GM12878 (cell line): ENCODE results near the gene ZDHHC21. TPM values are rescaled to one million over a fixed set of nuclear protein-coding genes. Genes with fewer than 3 reads are reported as not detected.

Experiments
- ATAC-seq: fragments of 200-7000 bp; cut with Tn5 transposase; 3 replicates; pipeline ENCODE4 v1.9.1; 2020; ENCODE audit warnings: mild to moderate bottlenecking, moderate library complexity
- BruUV-seq: library from RNA; stranded (reverse); fragments of 400-500 nt; replicated peaks from 2 replicates; lab custom pipeline; 2021; lab: Mats Ljungman, UMichigan
- CTCF ChIA-PET: fragments of 300-600 bp; sonication (Branson Sonifier 250); formaldehyde crosslinking; extraction: SDS; loops from one replicate; lab custom pipeline; 2021; ENCODE audit warnings: inconsistent platforms; lab: Yijun Ruan, JAX
- POLR2A ChIA-PET: fragments of 350-600 bp; formaldehyde crosslinking; extraction: SDS; loops from one replicate; lab custom pipeline; 2021; ENCODE audit warnings: inconsistent platforms; lab: Charles Lee
- RAD21 ChIA-PET: fragments of 300-600 bp; sonication (Branson Sonifier 250); formaldehyde crosslinking; loops from one replicate; lab custom pipeline; 2023; ENCODE audit warnings: antibody characterized with exemption; ENCODE audit not compliant: unreplicated experiment; lab: Charles Lee
- SMC1A ChIA-PET: fragments of 300-600 bp; sonication (Branson Sonifier 250); formaldehyde crosslinking; loops from one replicate; lab custom pipeline; 2023; ENCODE audit not compliant: unreplicated experiment, uncharacterized antibody; lab: Charles Lee
- DNase-seq: peaks from one replicate; pipeline ENCODE4 v3.0.0-alpha.2; 2011; ENCODE audit warnings: low read depth, low spot score
- FAIRE-seq: peaks from 3 replicates; lab custom pipeline; 2011; peaks lifted over from hg19 to GRCh38; lab: Jason Lieb, UNC
- H2AFZ ChIP-seq: 2 replicates; pipeline ENCODE4 v1.6.0; 2011; ENCODE audit warnings: low read depth, low read length, control low read depth; ENCODE audit not compliant: control insufficient read depth
- H3K27ac ChIP-seq: 2 replicates; pipeline ENCODE4 v1.5.1; 2011; ENCODE audit warnings: control low read depth; ENCODE audit not compliant: control insufficient read depth, insufficient read depth
- H3K27me3 ChIP-seq, 2 experiments: replicated peaks in 1 of 2; 2 replicates each; pipeline versions ENCODE4 v1.6.0 to v1.6.1; 2011; ENCODE audit warnings: low read length in 1 of 2; ENCODE audit not compliant: control insufficient read depth in 2 of 2, insufficient read depth in 2 of 2
- H3K36me3 ChIP-seq, 2 experiments: 2 replicates each; pipeline ENCODE4 v1.5.1; 2011; ENCODE audit warnings: low read length in 1 of 2; ENCODE audit not compliant: control insufficient read depth in 2 of 2, insufficient read depth in 2 of 2
- H3K4me1 ChIP-seq: 2 replicates; pipeline ENCODE4 v1.6.1; 2011; ENCODE audit warnings: mild to moderate bottlenecking, low read length, moderate library complexity, mixed read lengths; ENCODE audit not compliant: control insufficient read depth, insufficient read depth
- H3K4me2 ChIP-seq: 2 replicates; pipeline ENCODE4 v1.6.0; 2011; ENCODE audit warnings: control low read depth; ENCODE audit not compliant: control insufficient read depth, insufficient read depth
- H3K4me3 ChIP-seq: fragments of 200-600 bp; sonication (generic); 2 replicates; pipeline ENCODE4 v1.5.1; 2016
- H3K79me2 ChIP-seq: 2 replicates; pipeline ENCODE4 v1.6.0; 2011; ENCODE audit warnings: low read length; ENCODE audit not compliant: control insufficient read depth, insufficient read depth
- H3K9ac ChIP-seq: 2 replicates; pipeline ENCODE4 v1.8.0; 2011; ENCODE audit warnings: low read length, control low read depth, mixed read lengths; ENCODE audit not compliant: control insufficient read depth, insufficient read depth
- H3K9me3 ChIP-seq: replicated peaks from 3 replicates; pipeline ENCODE4 v1.5.1; 2011; ENCODE audit warnings: mild to moderate bottlenecking, low read length; ENCODE audit not compliant: control insufficient read depth, insufficient read depth
- H4K20me1 ChIP-seq: 2 replicates; pipeline ENCODE4 v1.6.0; 2011; ENCODE audit not compliant: control insufficient read depth, insufficient read depth
- ATF7 ChIP-seq: fragments of 450-650 bp; IDR thresholded peaks from 2 replicates; pipeline ENCODE4 v1.6.1; 2016; ENCODE audit warnings: low read depth, mild to moderate bottlenecking
- EGR1 ChIP-seq, 2 experiments: IDR thresholded peaks; 1 replicate in 1 of 2; 2 replicates in 1 of 2; pipeline ENCODE4 v1.6.1; 2011 to 2012; ENCODE audit warnings: low read depth in 2 of 2, low read length in 2 of 2, borderline replicate concordance in 1 of 2, mild to moderate bottlenecking in 1 of 2, moderate library complexity in 1 of 2
- ETV6 ChIP-seq, 2 experiments: fragments of 450-650 bp in 1 of 2; IDR thresholded peaks in 1 of 2; conservative IDR thresholded peaks in 1 of 2; 2 replicates each; pipeline ENCODE4 v1.6.1; 2014; ENCODE audit warnings: antibody characterized with exemption in 1 of 2, borderline replicate concordance in 1 of 2, low read depth in 1 of 2, mild to moderate bottlenecking in 1 of 2, moderate library complexity in 1 of 2
- IRF4 ChIP-seq: IDR thresholded peaks from 2 replicates; pipeline ENCODE4 v1.6.1; 2011; ENCODE audit warnings: low read depth, low read length
- POU2F2 ChIP-seq: IDR thresholded peaks from 3 replicates; pipeline ENCODE4 v1.6.1; 2011; ENCODE audit warnings: low read depth, mild to moderate bottlenecking, low read length, borderline replicate concordance
- RBBP5 ChIP-seq: fragments of 200-600 bp; sonication (generic); conservative IDR thresholded peaks from 2 replicates; pipeline ENCODE4 v1.6.1; 2016
- RFX5 ChIP-seq: IDR thresholded peaks from 2 replicates; pipeline ENCODE4 v1.6.1; 2011; ENCODE audit warnings: low read depth, low read length, improper control_type of control experiment
- SIN3A ChIP-seq: IDR thresholded peaks from 2 replicates; pipeline ENCODE4 v1.6.1; 2012; ENCODE audit warnings: low read depth, low read length, improper control_type of control experiment
- SREBF2 ChIP-seq: IDR thresholded peaks from 2 replicates; pipeline ENCODE4 v1.6.1; 2012; ENCODE audit warnings: mild to moderate bottlenecking, low read length
- WGBS: methylation state at CpG from one replicate; pipeline ENCODE4 v1.1.6; 2016; ENCODE audit warnings: low lambda C conversion rate; ENCODE audit not compliant: insufficient replicate concordance, insufficient coverage; ENCODE audit errors: missing lambda C conversion rate; 5-methylcytosine and 5-hydroxymethylcytosine counted together
- in situ Hi-C: fragments of 300-500 bp; cut with MboI; formaldehyde crosslinking; loops from 9 replicates; pipeline ENCODE4 v1.14.3; 2018; ENCODE audit warnings: mixed read lengths
- intact Hi-C: fragments of 100-400 bp; cut with micrococcal nuclease; formaldehyde crosslinking; loops from one replicate; pipeline ENCODE4 v1.14.2; 2022; ENCODE audit not compliant: unreplicated experiment
- polyA plus RNA-seq, 11 experiments: library from polyadenylated mRNA; depleted of rRNA in 4 of 11; unstranded in 6 of 11; stranded (reverse) in 5 of 11; fragments of >200 nt; fragmentation: Nextera tagmentation in 4 of 11; fragmentation: Illumina TruSeq in 1 of 11; extraction: Ambion mirVana in 4 of 11; extraction: Trizol in 1 of 11; gene quantifications; 1 replicate in 1 of 11; 2 replicates in 10 of 11; pipeline versions ENCODE4 v1.2.1 to v1.2.3, GENCODE V29; 2011 to 2016; ENCODE audit warnings: inconsistent platforms in 2 of 11, missing spikeins in 2 of 11, low read depth in 1 of 11
- total RNA-seq, 4 experiments: library from RNA; depleted of rRNA in 3 of 4; stranded (reverse); fragments of >200 nt in 3 of 4; fragmentation: Illumina TruSeq in 1 of 4; extraction: Trizol in 1 of 4; gene quantifications; 2 replicates each; pipeline versions ENCODE4 v1.2.1 to v1.2.3, GENCODE V29; 2013 to 2021
- TF ChIP-seq, protein P1 (sequence below): fragments of 450-650 bp; formaldehyde crosslinking; IDR thresholded peaks from 2 replicates; pipeline ENCODE4 v1.4.0; 2022; ENCODE audit warnings: mild to moderate bottlenecking, moderate library complexity
- TF ChIP-seq, protein P2 (sequence below): IDR thresholded peaks from 2 replicates; pipeline ENCODE4 v1.6.1; 2011; ENCODE audit warnings: mild to moderate bottlenecking, low read depth, low read length, moderate library complexity; ENCODE audit not compliant: insufficient replicate concordance

ZDHHC21 gene
- total and polyA plus RNA-seq, 10 of the 15 experiments (the other 5 are each of a cell fraction or from before 2014, with no cell fraction given): 2.6 to 14.6 (median 9.1) TPM

DNA sequence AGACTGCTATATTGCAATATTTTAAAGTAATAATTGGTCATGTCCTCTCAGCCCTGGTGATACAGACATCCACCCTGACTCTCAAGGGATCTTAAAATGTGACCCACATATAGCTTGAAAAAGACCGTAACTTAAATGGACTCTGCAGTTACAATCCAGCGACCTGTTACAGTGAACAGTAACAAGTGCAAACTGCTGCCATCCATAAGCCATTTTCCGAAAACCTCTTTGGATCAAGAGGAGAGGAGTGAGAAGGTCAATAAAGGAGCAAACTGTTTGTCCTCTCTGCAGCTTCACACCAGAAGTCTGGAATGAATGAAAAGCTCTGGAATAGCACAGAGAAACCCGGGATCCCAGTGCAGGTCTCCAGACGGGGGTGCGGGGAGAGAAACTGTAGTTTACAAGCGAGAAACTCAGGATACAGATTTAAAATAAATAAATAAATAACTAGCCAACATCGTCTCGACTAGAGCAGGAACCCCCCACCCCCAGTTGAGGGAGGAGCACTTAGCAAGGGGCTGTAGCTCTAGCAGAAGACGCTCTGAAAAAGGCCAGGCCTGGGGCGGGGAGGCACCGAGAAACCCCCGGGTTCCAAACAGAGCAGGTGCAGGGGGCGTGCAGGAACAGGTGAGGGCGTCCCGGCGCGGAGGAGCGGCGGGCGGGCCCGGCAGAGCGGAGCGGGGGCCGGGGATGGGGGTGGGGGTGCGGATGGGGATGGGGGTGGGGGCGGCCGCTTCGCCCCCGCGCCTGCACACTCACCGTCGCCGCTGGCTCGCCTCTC lies 572 bp downstream of the ZDHHC21 start:
- Histone ChIP-seq H3K9ac (peak overlapping the region; percentile 80), H3K4me2 (peak overlapping the region; percentile 86), H3K9me3 (no peaks in the 10 kb centered on the region; the same call in 2 of the 3 replicates), H3K4me1 (peaks cover 16% of the 10 kb centered on the region), H3K27me3 (no peaks in the 10 kb centered on the region; a peak in 2 of 4 replicates), H3K36me3 (no peaks in the 10 kb centered on the region), H4K20me1 (no peaks in the 10 kb centered on the region), H3K79me2 (peaks cover 33% of the 10 kb centered on the region), H3K4me3 (peak overlapping the region; percentile 98), H2AFZ (peak overlapping the region; percentile 89), H3K27ac (peak overlapping the region; percentile 66)
- TF ChIP-seq RFX5 (no peak), SIN3A (no peak), IRF4 (no peak), RBBP5 (no peak), SREBF2 (no peak), ATF7 (no peak), EGR1 (IDR thresholded peaks at IDR 0.05; ENCODE audit: borderline replicate concordance in 1 of 2, low read depth in 2 of 2, low read length in 2 of 2) (no peak), ETV6 (conservative IDR thresholded peaks at IDR 0.05 in 1 of 2, IDR thresholded peaks at IDR 0.05 in 1 of 2; ENCODE audit: borderline replicate concordance in 1 of 2, low read depth in 1 of 2) (no peak), POU2F2 (no peak)
- TF ChIP-seq, protein P1, sequence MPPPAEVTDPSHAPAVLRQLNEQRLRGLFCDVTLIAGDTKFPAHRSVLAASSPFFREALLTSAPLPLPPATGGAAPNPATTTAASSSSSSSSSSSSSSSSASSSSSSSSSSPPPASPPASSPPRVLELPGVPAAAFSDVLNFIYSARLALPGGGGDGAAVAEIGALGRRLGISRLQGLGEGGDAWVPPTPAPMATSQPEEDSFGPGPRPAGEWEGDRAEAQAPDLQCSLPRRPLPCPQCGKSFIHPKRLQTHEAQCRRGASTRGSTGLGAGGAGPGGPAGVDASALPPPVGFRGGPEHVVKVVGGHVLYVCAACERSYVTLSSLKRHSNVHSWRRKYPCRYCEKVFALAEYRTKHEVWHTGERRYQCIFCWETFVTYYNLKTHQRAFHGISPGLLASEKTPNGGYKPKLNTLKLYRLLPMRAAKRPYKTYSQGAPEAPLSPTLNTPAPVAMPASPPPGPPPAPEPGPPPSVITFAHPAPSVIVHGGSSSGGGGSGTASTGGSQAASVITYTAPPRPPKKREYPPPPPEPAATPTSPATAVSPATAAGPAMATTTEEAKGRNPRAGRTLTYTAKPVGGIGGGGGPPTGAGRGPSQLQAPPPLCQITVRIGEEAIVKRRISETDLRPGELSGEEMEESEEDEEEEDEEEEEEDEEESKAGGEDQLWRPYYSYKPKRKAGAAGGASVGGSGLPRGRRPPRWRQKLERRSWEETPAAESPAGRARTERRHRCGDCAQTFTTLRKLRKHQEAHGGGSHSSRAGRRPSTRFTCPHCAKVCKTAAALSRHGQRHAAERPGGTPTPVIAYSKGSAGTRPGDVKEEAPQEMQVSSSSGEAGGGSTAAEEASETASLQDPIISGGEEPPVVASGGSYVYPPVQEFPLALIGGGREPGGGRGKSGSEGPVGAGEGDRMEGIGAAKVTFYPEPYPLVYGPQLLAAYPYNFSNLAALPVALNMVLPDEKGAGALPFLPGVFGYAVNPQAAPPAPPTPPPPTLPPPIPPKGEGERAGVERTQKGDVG (CRISPR knock-in tag): no peak
- TF ChIP-seq, protein P2, sequence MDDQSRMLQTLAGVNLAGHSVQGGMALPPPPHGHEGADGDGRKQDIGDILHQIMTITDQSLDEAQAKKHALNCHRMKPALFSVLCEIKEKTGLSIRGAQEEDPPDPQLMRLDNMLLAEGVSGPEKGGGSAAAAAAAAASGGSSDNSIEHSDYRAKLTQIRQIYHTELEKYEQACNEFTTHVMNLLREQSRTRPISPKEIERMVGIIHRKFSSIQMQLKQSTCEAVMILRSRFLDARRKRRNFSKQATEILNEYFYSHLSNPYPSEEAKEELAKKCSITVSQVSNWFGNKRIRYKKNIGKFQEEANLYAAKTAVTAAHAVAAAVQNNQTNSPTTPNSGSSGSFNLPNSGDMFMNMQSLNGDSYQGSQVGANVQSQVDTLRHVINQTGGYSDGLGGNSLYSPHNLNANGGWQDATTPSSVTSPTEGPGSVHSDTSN: no peak
- no peak for DNase-seq
- ATAC-seq: peak; percentile 60
- POLR2A ChIA-PET: interaction anchor here (1.0 to 1.3 kb wide), 2 partner anchors 72 to 75 kb away, joined by 3 read pairs; no protein-coding TSS in a partner anchor
- intact Hi-C loops (loop anchor here (5.0 kb wide), 1 partner anchor 375 kb away; no protein-coding TSS in a partner anchor), in situ Hi-C loops (no loop called here)
- WGBS: 3% methylated on average over 16 of the region's 35 CpGs
- RAD21 ChIA-PET: interaction anchor here (1.3 to 1.5 kb wide), 2 partner anchors 31 to 76 kb away, joined by 4 to 5 read pairs; no protein-coding TSS in a partner anchor
- SMC1A ChIA-PET: interaction anchor here (1.1 to 1.7 kb wide), 3 partner anchors 12 to 74 kb away, joined by 3 to 7 read pairs (median 6); no protein-coding TSS in a partner anchor
- no peak for FAIRE-seq
- CTCF ChIA-PET: interaction anchor here (0.7 to 2.6 kb wide), 6 partner anchors 18 to 76 kb away, joined by 3 to 7 read pairs (median 6); no protein-coding TSS in a partner anchor
- no TSS peak for BruUV-seq
